Measurements from ENCODE around the gene MBNL2. TPM values are rescaled to one million over a fixed set of nuclear protein-coding genes. Genes with fewer than 3 reads are reported as not detected.

Gene MBNL2
- total and polyA plus RNA-seq, 2 of the 4 experiments (the other 2 are of a cell fraction), result 26.9 to 103 TPM

- ChIA-PET POLR2A (ENCODE audit: unreplicated experiment) (interaction anchor here (0.5 kb wide), 1 partner anchor 43 kb away, joined by 5 read pairs; no protein-coding TSS in a partner anchor), CTCF (no interaction called here)
- Histone ChIP-seq H4K8ac (ENCODE audit: low read depth in 2 of 2, low read length in 2 of 2) (no peak overlapping the region), H2BK5ac (ENCODE audit: low read depth, low read length, poor library complexity, severe bottlenecking) (no peak overlapping the region), H3K9me1 (ENCODE audit: insufficient read depth, low read length) (peaks cover 7% of the 10 kb centered on the region), H4K5ac (ENCODE audit: low read depth, low read length) (no peak overlapping the region), H3K18ac (ENCODE audit: low read depth, low read length) (no peak overlapping the region), H3K23ac (ENCODE audit: low read depth, low read length) (no peak overlapping the region), H4K20me1 (ENCODE audit: insufficient read depth, low read length) (no peaks in the 10 kb centered on the region), H3K27me3 (ENCODE audit: control insufficient read depth, insufficient read depth, low read length) (no peaks in the 10 kb centered on the region), H3K56ac (ENCODE audit: extremely low read depth, insufficient read depth, low read length) (no peak overlapping the region), H2BK20ac (ENCODE audit: low read depth, low read length) (no peak overlapping the region), H3K9ac (ENCODE audit: low read depth, low read length) (no peak overlapping the region), H3K9me3 (ENCODE audit: control insufficient read depth, insufficient read depth, low read length) (no peaks in the 10 kb centered on the region), H2BK120ac (ENCODE audit: low read depth, low read length) (no peak overlapping the region), H3K36me3 (ENCODE audit: control insufficient read depth, insufficient read depth, low read length) (peaks cover 22% of the 10 kb centered on the region), H3K79me1 (ENCODE audit: low read depth in 1 of 2, low read length in 2 of 2) (peaks cover 11 to 37% of the 10 kb centered on the region in 2 experiments), H2AFZ (replicated peaks; ENCODE audit: low read length, poor library complexity) (no peak overlapping the region), H3K4me3 (ENCODE audit: insufficient read depth, low read depth, low read length) (no peak overlapping the region), H2AK5ac (ENCODE audit: low read depth, low read length) (no peak overlapping the region), H3K4ac (ENCODE audit: low read depth, low read length) (no peak overlapping the region), H3K4me2 (ENCODE audit: low read depth, low read length) (no peak overlapping the region), H3K14ac (replicated peaks; ENCODE audit: low read depth, low read length) (no peak overlapping the region), H2AK9ac (replicated peaks; ENCODE audit: low read depth, low read length, poor library complexity) (no peak overlapping the region), H4K91ac (ENCODE audit: insufficient read depth, low read depth, low read length) (no peak overlapping the region), H3K27ac (ENCODE audit: insufficient read depth, low read length) (no peak overlapping the region), H3K4me1 (ENCODE audit: control insufficient read depth, insufficient read depth, low read length) (peaks cover 3% of the 10 kb centered on the region; the same call in 1 of the 2 replicates), H2BK15ac (ENCODE audit: low read depth, low read length) (no peak overlapping the region)
- in situ Hi-C loops (cut with MboI; ENCODE audit: low sequenced_read_pairs), result no loop called here
- TF ChIP-seq RAD21 (IDR thresholded peaks at IDR 0.05; ENCODE audit: low read length) (no peak), SMC3 (IDR thresholded peaks at IDR 0.05; ENCODE audit: low read depth, low read length) (no peak), RFX5 (IDR thresholded peaks at IDR 0.05; ENCODE audit: low read depth, low read length) (no peak), MAFK (IDR thresholded peaks at IDR 0.05; ENCODE audit: low read depth, low read length) (no peak)
- no peak for ATAC-seq (ENCODE audit: low read depth)
- intact Hi-C loops (cut with micrococcal nuclease), result no loop called here
- DNase-seq, result no peak
- 94% methylated on average over 3 of the region's 6 CpGs; no CpG with 5 or more reads in 1 of the 2 experiments for WGBS, 2 experiments (ENCODE audit: extremely low coverage in 2 of 2, insufficient read length in 1 of 2)
- dilution Hi-C loops (cut with HindIII; ENCODE audit: low sequenced_read_pairs, unreplicated experiment), result no loop called here
- no TSS peak for BruUV-seq (replicated peaks)
Observed at GRCh38 chr13:97380696-97381095, 158.6 kb downstream of the MBNL2 start.

Data from IMR-90 (cell line).